Endothelial cell (in vitro differentiated cells): Measurements from ENCODE around the gene RAD51B. TPM values are rescaled to one million over a fixed set of nuclear protein-coding genes. Genes with fewer than 3 reads are reported as not detected.

Source experiments
- DNase-seq: peaks from one replicate; pipeline ENCODE4 v3.0.0; 2021; ENCODE audit warnings: low spot score
- H3K27ac Mint-ChIP-seq: one replicate; pipeline ENCODE4 v1.8.0; 2021; ENCODE audit warnings: mixed read lengths, inconsistent platforms; ENCODE audit not compliant: unreplicated experiment
- H3K27me3 Mint-ChIP-seq: one replicate; pipeline ENCODE4 v1.8.0; 2021; ENCODE audit warnings: mild to moderate bottlenecking, moderate library complexity, mixed read lengths, inconsistent platforms; ENCODE audit not compliant: unreplicated experiment
- H3K36me3 Mint-ChIP-seq: one replicate; pipeline ENCODE4 v1.8.0; 2021; ENCODE audit warnings: mild to moderate bottlenecking, low read depth, mixed read lengths, inconsistent platforms; ENCODE audit not compliant: unreplicated experiment
- H3K4me1 Mint-ChIP-seq: one replicate; pipeline ENCODE4 v1.8.0; 2021; ENCODE audit warnings: mild to moderate bottlenecking, mixed read lengths, inconsistent platforms; ENCODE audit not compliant: unreplicated experiment
- H3K4me3 Mint-ChIP-seq: one replicate; pipeline ENCODE4 v1.8.0; 2021; ENCODE audit warnings: mild to moderate bottlenecking, mixed read lengths, inconsistent platforms; ENCODE audit not compliant: unreplicated experiment
- H3K9me3 Mint-ChIP-seq: one replicate; pipeline ENCODE4 v1.8.0; 2021; ENCODE audit warnings: mixed read lengths, inconsistent platforms; ENCODE audit not compliant: unreplicated experiment
- total RNA-seq: library from RNA; stranded (reverse); fragmentation: NEBNext Ultra II Directional; extraction: Animal tissue kit (Norgen Biotek cat#: 25700); gene quantifications from one replicate; pipeline ENCODE4 v1.2.1, GENCODE V29; 2021; ENCODE audit not compliant: unreplicated experiment
- TF ChIP-seq, protein P1 (sequence below): fragments of 200-600 bp; sonication (generic); IDR thresholded peaks from one replicate; pipeline ENCODE4 v1.5.0; 2021; ENCODE audit warnings: antibody characterized with exemption; ENCODE audit not compliant: unreplicated experiment

The RAD51B gene
- total RNA-seq, 1 donor from 2014 or later: 23.5 TPM

DNA sequence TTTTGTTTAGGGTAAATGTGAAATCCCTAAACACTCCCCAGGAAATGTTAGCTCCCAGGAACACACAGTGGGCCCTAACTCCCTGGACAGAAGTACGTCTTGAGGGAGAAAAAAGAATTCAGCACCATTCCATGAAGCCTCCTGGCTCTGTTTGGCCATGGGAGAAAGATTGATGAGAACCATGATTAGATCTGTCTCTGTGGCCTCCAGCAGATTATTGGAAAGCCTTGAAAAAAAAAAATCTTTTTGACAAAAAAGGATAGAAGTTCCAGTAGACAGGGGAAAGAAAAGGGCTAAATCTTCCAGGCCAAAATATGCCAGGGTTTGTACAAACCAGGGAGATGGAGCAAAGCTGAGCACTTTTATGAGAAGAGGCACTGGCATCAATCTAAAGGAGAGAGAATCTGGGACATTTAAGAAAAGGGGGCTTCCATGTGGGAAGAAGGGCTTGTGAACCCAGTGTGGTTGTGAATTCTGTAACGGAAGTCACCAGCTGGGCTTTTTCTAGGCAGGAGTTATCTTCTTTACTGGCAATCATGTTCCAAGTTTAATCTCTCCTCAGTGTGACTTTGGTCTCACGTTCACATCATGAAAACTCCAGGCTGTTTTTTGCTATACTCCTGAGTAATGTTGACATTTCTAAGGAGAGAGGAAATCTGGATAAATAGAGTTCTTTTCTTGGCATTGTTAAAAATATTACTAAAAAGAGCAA lies 426.7 kb downstream of the RAD51B start:
- no peak for DNase-seq
- TF ChIP-seq, protein P1, sequence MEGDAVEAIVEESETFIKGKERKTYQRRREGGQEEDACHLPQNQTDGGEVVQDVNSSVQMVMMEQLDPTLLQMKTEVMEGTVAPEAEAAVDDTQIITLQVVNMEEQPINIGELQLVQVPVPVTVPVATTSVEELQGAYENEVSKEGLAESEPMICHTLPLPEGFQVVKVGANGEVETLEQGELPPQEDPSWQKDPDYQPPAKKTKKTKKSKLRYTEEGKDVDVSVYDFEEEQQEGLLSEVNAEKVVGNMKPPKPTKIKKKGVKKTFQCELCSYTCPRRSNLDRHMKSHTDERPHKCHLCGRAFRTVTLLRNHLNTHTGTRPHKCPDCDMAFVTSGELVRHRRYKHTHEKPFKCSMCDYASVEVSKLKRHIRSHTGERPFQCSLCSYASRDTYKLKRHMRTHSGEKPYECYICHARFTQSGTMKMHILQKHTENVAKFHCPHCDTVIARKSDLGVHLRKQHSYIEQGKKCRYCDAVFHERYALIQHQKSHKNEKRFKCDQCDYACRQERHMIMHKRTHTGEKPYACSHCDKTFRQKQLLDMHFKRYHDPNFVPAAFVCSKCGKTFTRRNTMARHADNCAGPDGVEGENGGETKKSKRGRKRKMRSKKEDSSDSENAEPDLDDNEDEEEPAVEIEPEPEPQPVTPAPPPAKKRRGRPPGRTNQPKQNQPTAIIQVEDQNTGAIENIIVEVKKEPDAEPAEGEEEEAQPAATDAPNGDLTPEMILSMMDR: no peak
- Mint-ChIP-seq H3K4me3 (no peak overlapping the region), H3K4me1 (peaks cover 85% of the 10 kb centered on the region), H3K9me3 (no peaks in the 10 kb centered on the region), H3K27ac (no peak overlapping the region), H3K36me3 (no peaks in the 10 kb centered on the region), H3K27me3 (peaks cover 3% of the 10 kb centered on the region)

- TF ChIP-seq, protein P1: no peak
- peaks cover 87% of the 10 kb centered on the region for H3K4me1 Mint-ChIP-seq
- H3K4me3 Mint-ChIP-seq: no peak overlapping the region
- no peaks in the 10 kb centered on the region for H3K9me3 Mint-ChIP-seq
- H3K36me3 Mint-ChIP-seq: no peaks in the 10 kb centered on the region
- peak overlapping the region; percentile 84 for H3K27ac Mint-ChIP-seq
- no peak for DNase-seq
- H3K27me3 Mint-ChIP-seq: peaks cover 3% of the 10 kb centered on the region
Observed at GRCh38 chr14:68246786-68247105, 427.2 kb downstream of the RAD51B start.

- Mint-ChIP-seq H3K27ac (peak overlapping the region; percentile 84), H3K36me3 (no peaks in the 10 kb centered on the region), H3K4me1 (peaks cover 85% of the 10 kb centered on the region)
Observed at GRCh38 chr14:68247274-68247673, 427.7 kb downstream of the RAD51B start.

DNA sequence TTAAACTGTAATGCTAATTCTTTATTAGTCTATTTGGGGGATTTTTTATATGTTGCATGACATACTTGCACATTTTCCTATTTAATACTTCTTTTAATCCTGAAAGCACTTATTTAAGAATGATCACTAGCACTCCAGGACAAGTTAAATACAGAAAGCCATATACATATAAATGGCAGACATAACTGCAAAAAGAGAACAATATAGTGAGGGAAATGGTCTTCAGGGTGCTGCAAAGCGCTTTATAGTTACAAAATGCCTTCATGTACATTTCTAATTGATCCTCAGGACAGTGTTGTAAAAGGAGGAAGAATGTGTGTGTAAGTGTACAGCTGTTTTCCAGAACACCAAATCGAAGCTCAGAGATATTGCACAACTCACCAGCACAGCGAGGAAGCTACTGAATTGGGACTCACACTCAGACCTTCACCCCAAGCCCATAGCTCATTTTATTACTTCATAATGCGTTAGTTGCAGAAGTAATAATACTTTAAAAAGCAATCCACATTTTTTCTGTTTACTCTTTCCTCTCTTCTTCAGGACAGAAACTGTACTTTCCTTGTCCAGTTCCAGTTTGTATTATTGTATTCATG lies 428.2 kb downstream of the RAD51B start:
- TF ChIP-seq, protein P1: no peak
- Mint-ChIP-seq H3K36me3 (no peaks in the 10 kb centered on the region), H3K4me1 (peaks cover 83% of the 10 kb centered on the region), H3K27ac (peak overlapping the region; percentile 84), H3K4me3 (no peak overlapping the region), H3K27me3 (peaks cover 3% of the 10 kb centered on the region), H3K9me3 (no peaks in the 10 kb centered on the region)
- DNase-seq: no peak

More at GRCh38 chr14:68247274-68247673, 427.7 kb downstream of the RAD51B start:
- Mint-ChIP-seq H3K9me3 (no peaks in the 10 kb centered on the region), H3K27me3 (peaks cover 3% of the 10 kb centered on the region), H3K4me3 (no peak overlapping the region)
- no peak for DNase-seq
- TF ChIP-seq, protein P1: no peak
